HPDE6-E6E7 (cell line): ENCODE results near the gene SEZ6.

Experiments used
- DNase-seq: peaks from one replicate; pipeline ENCODE4 v3.0.0; 2011; ENCODE audit warnings: missing footprints; ENCODE audit errors: extremely low spot score

Gene SEZ6

GRCh38 chr17:28975031-28975430, 30.8 kb downstream of the SEZ6 start:
- no peak for DNase-seq

GRCh38 chr17:28974451-28974850, 31.4 kb downstream of the SEZ6 start:
- no peak for DNase-seq

- no peak for DNase-seq
Observed at GRCh38 chr17:28973425-28973824, 32.4 kb downstream of the SEZ6 start.

GRCh38 chr17:28972437-28972836, 33.4 kb downstream of the SEZ6 start:
- DNase-seq, result no peak

GRCh38 chr17:28970879-28971278, 35.0 kb downstream of the SEZ6 start:
- no peak for DNase-seq

GRCh38 chr17:28969706-28970393, 36.0 kb downstream of the SEZ6 start:
- no peak for DNase-seq

- no peak for DNase-seq
Observed at GRCh38 chr17:28968914-28969295, 36.9 kb downstream of the SEZ6 start.

- DNase-seq, result no peak
Observed at GRCh38 chr17:28968231-28968913, 37.5 kb downstream of the SEZ6 start.

GRCh38 chr17:28967221-28968135, 38.4 kb downstream of the SEZ6 start:
- no peak for DNase-seq

GRCh38 chr17:28963841-28964240, 42.0 kb downstream of the SEZ6 start:
- no peak for DNase-seq

- DNase-seq, result no peak
Observed at GRCh38 chr17:28963055-28963611, 42.7 kb downstream of the SEZ6 start.

- no peak for DNase-seq
Observed at GRCh38 chr17:28961391-28961790, 44.4 kb downstream of the SEZ6 start.

GRCh38 chr17:28960256-28961061, 45.4 kb downstream of the SEZ6 start:
- no peak for DNase-seq

GRCh38 chr17:28959471-28959871, 46.4 kb downstream of the SEZ6 start:
- DNase-seq, result no peak

GRCh38 chr17:28958820-28959455, 46.9 kb downstream of the SEZ6 start:
- no peak for DNase-seq

- DNase-seq, result no peak
Observed at GRCh38 chr17:28957992-28958355, 47.9 kb downstream of the SEZ6 start.

GRCh38 chr17:28957277-28957991, 48.4 kb downstream of the SEZ6 start:
- no peak for DNase-seq

GRCh38 chr17:28956861-28957260, 49.0 kb downstream of the SEZ6 start:
- no peak for DNase-seq

GRCh38 chr17:28956112-28956511, 49.7 kb downstream of the SEZ6 start:
- no peak for DNase-seq

GRCh38 chr17:28955408-28955807, 50.4 kb downstream of the SEZ6 start:
- no peak for DNase-seq
